GM19023 (cell line): ENCODE results near the gene CES1.
"Not testable (repeated sequence)": the region's sequence is repeated elsewhere in the genome, so short reads cannot be mapped to it uniquely, and the experiment has no call there.

Experiments used
- ATAC-seq: cut with Tn5 transposase; IDR thresholded peaks from one replicate; pipeline ENCODE4 v1.9.1; 2021; ENCODE audit warnings: mild to moderate bottlenecking, moderate library complexity; ENCODE audit not compliant: unreplicated experiment

CES1 gene

GRCh38 chr16:55832425-55832772 is 497 bp downstream of the CES1 start:
- no peak for ATAC-seq

GRCh38 chr16:55830658-55831294 is 2.1 kb downstream of the CES1 start:
- no peak for ATAC-seq

GRCh38 chr16:55829232-55829631 is 3.7 kb downstream of the CES1 start:
- not testable (repeated sequence) for ATAC-seq

- no peak for ATAC-seq
These were observed 4.2 kb downstream of the CES1 start for GRCh38 chr16:55828680-55829079.

GRCh38 chr16:55825115-55825728 is 7.7 kb downstream of the CES1 start:
- ATAC-seq: no peak

- ATAC-seq: no peak
These were observed 8.4 kb downstream of the CES1 start for GRCh38 chr16:55824473-55825000.

GRCh38 chr16:55822280-55822810 is 10.6 kb downstream of the CES1 start:
- no peak for ATAC-seq

GRCh38 chr16:55821210-55821609 is 11.7 kb downstream of the CES1 start:
- no peak for ATAC-seq

GRCh38 chr16:55820615-55821014 is 12.3 kb downstream of the CES1 start:
- ATAC-seq: no peak

- no peak for ATAC-seq
These were observed 15.5 kb downstream of the CES1 start for GRCh38 chr16:55817236-55817912.

- ATAC-seq: not testable (repeated sequence)
These were observed 16.7 kb downstream of the CES1 start for GRCh38 chr16:55816222-55816621.

- no peak for ATAC-seq
These were observed 17.6 kb downstream of the CES1 start for GRCh38 chr16:55815320-55815719.

- ATAC-seq: not testable (repeated sequence)
These were observed 18.7 kb downstream of the CES1 start for GRCh38 chr16:55814174-55814573.

- not testable (repeated sequence) for ATAC-seq
These were observed 19.2 kb downstream of the CES1 start for GRCh38 chr16:55813730-55814129.

- no peak for ATAC-seq
These were observed 19.9 kb downstream of the CES1 start for GRCh38 chr16:55812951-55813350.

- no peak for ATAC-seq
These were observed 21.1 kb downstream of the CES1 start for GRCh38 chr16:55811811-55812210.

GRCh38 chr16:55810451-55810961 is 22.4 kb downstream of the CES1 start:
- no peak for ATAC-seq

GRCh38 chr16:55809851-55810250 is 23.0 kb downstream of the CES1 start:
- ATAC-seq: no peak

- no peak for ATAC-seq
These were observed 23.5 kb downstream of the CES1 start for GRCh38 chr16:55809386-55809785.

GRCh38 chr16:55808286-55808685 is 24.6 kb downstream of the CES1 start:
- not testable (repeated sequence) for ATAC-seq

GRCh38 chr16:55805104-55805503 is 27.8 kb downstream of the CES1 start:
- ATAC-seq: not testable (repeated sequence)

- not testable (repeated sequence) for ATAC-seq
These were observed 29.2 kb downstream of the CES1 start for GRCh38 chr16:55803681-55804080.
